ENCODE data around the gene LRRC14B.

Gene LRRC14B

GRCh38 chr5:197892-198489 is 6.7 kb downstream of the LRRC14B start:
- no peak overlapping the region for H3K9ac ChIP-seq (ENCODE audit: low read length in 5 of 5)
- no peaks in the 10 kb centered on the region for H3K9me3 ChIP-seq (ENCODE audit: control insufficient read depth in 5 of 5, low read length in 5 of 5)
- H3K4me3 ChIP-seq (ENCODE audit: low read depth in 1 of 5, low read length in 5 of 5): no peak overlapping the region
- H3K4me1 ChIP-seq (ENCODE audit: control insufficient read depth in 5 of 5, insufficient read depth in 5 of 5, low read length in 5 of 5): no peaks in the 10 kb centered on the region
- peaks cover 0 to 4% (median under 1%) of the 10 kb centered on the region in 5 donors for H3K27me3 ChIP-seq (ENCODE audit: control insufficient read depth in 5 of 5, insufficient read depth in 4 of 5, low read length in 5 of 5)
- peaks cover 0 to 5% (median 2%) of the 10 kb centered on the region in 5 donors for H3K36me3 ChIP-seq (ENCODE audit: control insufficient read depth in 5 of 5, insufficient read depth in 5 of 5, low read length in 5 of 5)
- no peak overlapping the region for H3K27ac ChIP-seq (ENCODE audit: low read depth, low read length)

- H3K4me1 ChIP-seq (ENCODE audit: control insufficient read depth in 5 of 5, insufficient read depth in 5 of 5, low read length in 5 of 5): no peaks in the 10 kb centered on the region
- no peak overlapping the region for H3K27ac ChIP-seq (ENCODE audit: low read depth, low read length)
Observed at GRCh38 chr5:198516-199196, 7.4 kb downstream of the LRRC14B start.

DNA sequence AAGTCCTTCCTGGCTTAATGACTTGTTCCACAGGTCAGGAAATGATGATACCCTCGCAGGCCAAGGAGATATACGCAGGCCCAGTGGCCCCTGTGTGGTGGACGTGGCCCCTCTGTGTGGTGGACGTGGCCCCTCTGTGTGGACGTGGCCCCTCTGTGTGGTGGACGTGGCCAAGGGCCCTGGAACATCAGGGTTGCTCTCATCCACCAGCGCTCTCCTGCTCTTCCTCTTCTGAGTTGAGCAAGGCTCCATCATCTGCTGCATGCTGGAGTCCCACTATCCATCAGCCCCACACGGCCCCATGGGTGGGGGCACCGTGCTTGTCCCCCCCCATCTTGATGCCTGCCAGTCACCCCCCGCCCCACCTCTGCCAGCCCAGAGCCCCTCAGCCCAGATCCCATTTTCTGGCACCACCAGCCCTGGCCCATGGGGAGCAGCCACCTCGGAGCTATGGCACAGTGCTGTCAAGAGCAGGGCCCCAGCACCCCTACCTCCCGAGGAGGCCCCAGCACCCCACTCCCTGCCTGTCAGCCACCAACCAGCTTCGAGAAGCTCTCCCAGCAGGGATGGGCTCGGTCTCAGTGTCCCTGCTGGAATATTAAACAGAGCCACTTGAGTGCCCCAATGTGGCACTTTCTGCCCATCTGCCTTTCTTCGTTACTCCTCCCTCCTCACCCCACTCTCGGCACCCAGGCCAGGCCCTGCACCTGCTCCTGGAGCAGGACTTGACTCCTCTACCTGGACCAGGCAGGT is 8.1 kb downstream of the LRRC14B start:
- Histone ChIP-seq H3K4me1 (ENCODE audit: control insufficient read depth in 5 of 5, insufficient read depth in 5 of 5, low read length in 5 of 5) (no peaks in the 10 kb centered on the region), H3K36me3 (ENCODE audit: control insufficient read depth in 5 of 5, insufficient read depth in 5 of 5, low read length in 5 of 5) (peaks cover 2 to 18% (median 15%) of the 10 kb centered on the region in 5 donors), H3K27me3 (ENCODE audit: control insufficient read depth in 5 of 5, insufficient read depth in 4 of 5, low read length in 5 of 5) (peaks cover 0 to 4% (median 0%) of the 10 kb centered on the region in 5 donors), H3K27ac (ENCODE audit: low read depth, low read length) (no peak overlapping the region), H3K9ac (ENCODE audit: low read length in 5 of 5) (no peak overlapping the region), H3K9me3 (ENCODE audit: control insufficient read depth in 5 of 5, low read length in 5 of 5) (no peaks in the 10 kb centered on the region), H3K4me3 (ENCODE audit: low read depth in 1 of 5, low read length in 5 of 5) (no peak overlapping the region)

More at GRCh38 chr5:198516-199196, 7.4 kb downstream of the LRRC14B start:
- Histone ChIP-seq H3K9ac (ENCODE audit: low read length in 5 of 5) (no peak overlapping the region), H3K9me3 (ENCODE audit: control insufficient read depth in 5 of 5, low read length in 5 of 5) (no peaks in the 10 kb centered on the region), H3K4me3 (ENCODE audit: low read depth in 1 of 5, low read length in 5 of 5) (no peak overlapping the region), H3K36me3 (ENCODE audit: control insufficient read depth in 5 of 5, insufficient read depth in 5 of 5, low read length in 5 of 5) (peaks cover 0 to 11% (median 9%) of the 10 kb centered on the region in 5 donors), H3K27me3 (ENCODE audit: control insufficient read depth in 5 of 5, insufficient read depth in 4 of 5, low read length in 5 of 5) (peaks cover 0 to 4% (median 0%) of the 10 kb centered on the region in 5 donors)

DNA sequence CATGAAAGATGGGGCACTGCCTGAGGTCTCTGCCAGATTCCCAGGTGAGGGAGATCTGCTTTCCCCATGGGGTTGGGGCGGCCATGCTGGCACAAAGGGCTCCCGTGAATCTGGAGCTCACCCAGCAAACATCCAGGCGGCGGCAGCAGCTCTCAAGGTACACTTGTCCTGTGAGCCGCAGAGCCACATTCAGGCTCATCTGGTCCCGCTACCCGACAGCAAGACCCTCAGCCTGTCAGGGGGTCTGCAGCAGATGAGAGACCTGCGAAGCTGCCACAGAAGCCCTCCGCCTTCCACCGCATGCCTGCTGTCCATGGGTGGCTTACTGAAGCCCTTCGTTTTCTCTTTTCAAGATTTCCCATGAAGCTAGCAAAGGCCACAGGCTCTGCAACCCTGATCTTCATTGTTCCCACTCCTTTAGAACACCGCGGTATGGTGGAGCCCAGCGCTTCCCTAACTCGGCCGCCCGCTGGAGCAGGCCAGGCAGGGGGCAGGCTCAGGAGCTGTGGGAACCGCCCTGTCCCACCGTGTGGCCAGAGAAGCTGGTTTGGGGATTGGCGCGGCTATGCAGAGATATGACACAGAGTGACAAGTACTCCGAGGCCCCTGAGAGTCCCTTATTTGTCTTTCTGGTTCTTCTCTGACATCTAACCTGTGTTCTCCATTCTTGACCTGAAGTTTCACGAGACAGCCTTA is 8.8 kb downstream of the LRRC14B start:
- Histone ChIP-seq H3K36me3 (ENCODE audit: control insufficient read depth in 5 of 5, insufficient read depth in 5 of 5, low read length in 5 of 5) (peaks cover 5 to 25% (median 23%) of the 10 kb centered on the region in 5 donors), H3K27ac (ENCODE audit: low read depth, low read length) (no peak overlapping the region), H3K9me3 (ENCODE audit: control insufficient read depth in 5 of 5, low read length in 5 of 5) (no peaks in the 10 kb centered on the region), H3K4me1 (ENCODE audit: control insufficient read depth in 5 of 5, insufficient read depth in 5 of 5, low read length in 5 of 5) (no peaks in the 10 kb centered on the region), H3K4me3 (ENCODE audit: low read depth in 1 of 5, low read length in 5 of 5) (no peak overlapping the region), H3K27me3 (ENCODE audit: control insufficient read depth in 5 of 5, insufficient read depth in 4 of 5, low read length in 5 of 5) (no peaks in the 10 kb centered on the region), H3K9ac (ENCODE audit: low read length in 5 of 5) (no peak overlapping the region)

DNA sequence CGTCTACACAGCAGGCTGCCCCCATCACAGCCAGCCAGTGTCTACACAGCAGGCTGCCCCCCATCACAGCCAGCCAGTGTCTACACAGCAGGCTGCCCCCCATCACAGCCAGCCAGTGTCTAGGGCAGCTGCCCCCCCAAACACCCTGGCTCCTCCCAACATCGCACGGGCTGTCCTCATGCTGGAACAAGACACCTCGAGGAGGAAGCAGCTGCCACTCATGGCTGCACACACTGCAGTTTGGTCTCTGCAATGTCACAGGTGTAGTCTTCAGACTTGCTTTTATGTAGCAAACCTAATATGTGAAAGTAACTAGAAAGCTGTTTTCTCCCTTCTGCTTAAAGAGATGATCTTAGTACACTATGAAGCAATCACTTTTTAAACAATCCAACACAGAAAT is 9.7 kb downstream of the LRRC14B start:
- Histone ChIP-seq H3K9ac (ENCODE audit: low read length in 5 of 5) (no peak overlapping the region), H3K4me1 (ENCODE audit: control insufficient read depth in 5 of 5, insufficient read depth in 5 of 5, low read length in 5 of 5) (peaks cover 0 to under 1% (median 0%) of the 10 kb centered on the region in 5 donors)

GRCh38 chr5:201672-202071 is 10.4 kb downstream of the LRRC14B start:
- peaks cover 0 to 7% (median 4%) of the 10 kb centered on the region in 5 donors for H3K4me1 ChIP-seq (ENCODE audit: control insufficient read depth in 5 of 5, insufficient read depth in 5 of 5, low read length in 5 of 5)
- no peaks in the 10 kb centered on the region for H3K27me3 ChIP-seq (ENCODE audit: control insufficient read depth in 5 of 5, insufficient read depth in 4 of 5, low read length in 5 of 5)

More for the DNA sequence above, 9.7 kb downstream of the LRRC14B start:
- Histone ChIP-seq H3K4me3 (ENCODE audit: low read depth in 1 of 5, low read length in 5 of 5) (no peak overlapping the region), H3K36me3 (ENCODE audit: control insufficient read depth in 5 of 5, insufficient read depth in 5 of 5, low read length in 5 of 5) (peaks cover 5 to 34% (median 29%) of the 10 kb centered on the region in 5 donors), H3K27ac (ENCODE audit: low read depth, low read length) (no peak overlapping the region), H3K27me3 (ENCODE audit: control insufficient read depth in 5 of 5, insufficient read depth in 4 of 5, low read length in 5 of 5) (no peaks in the 10 kb centered on the region), H3K9me3 (ENCODE audit: control insufficient read depth in 5 of 5, low read length in 5 of 5) (no peaks in the 10 kb centered on the region)

GRCh38 chr5:203246-203930 is 12.1 kb downstream of the LRRC14B start:
- H3K4me1 ChIP-seq (ENCODE audit: control insufficient read depth in 5 of 5, insufficient read depth in 5 of 5, low read length in 5 of 5): peaks cover 0 to 13% (median 7%) of the 10 kb centered on the region in 5 donors
- no peak overlapping the region for H3K27ac ChIP-seq (ENCODE audit: low read depth, low read length)
- no peaks in the 10 kb centered on the region for H3K9me3 ChIP-seq (ENCODE audit: control insufficient read depth in 5 of 5, low read length in 5 of 5)
- no peak overlapping the region for H3K4me3 ChIP-seq (ENCODE audit: low read depth in 1 of 5, low read length in 5 of 5)
- H3K27me3 ChIP-seq (ENCODE audit: control insufficient read depth in 5 of 5, insufficient read depth in 4 of 5, low read length in 5 of 5): no peaks in the 10 kb centered on the region
- peaks cover 5 to 40% (median 36%) of the 10 kb centered on the region in 5 donors for H3K36me3 ChIP-seq (ENCODE audit: control insufficient read depth in 5 of 5, insufficient read depth in 5 of 5, low read length in 5 of 5)
- H3K9ac ChIP-seq (ENCODE audit: low read length in 5 of 5): no peak overlapping the region

More at GRCh38 chr5:201672-202071, 10.4 kb downstream of the LRRC14B start:
- H3K9ac ChIP-seq (ENCODE audit: low read length in 5 of 5): no peak overlapping the region
- H3K27ac ChIP-seq (ENCODE audit: low read depth, low read length): no peak overlapping the region
- no peak overlapping the region for H3K4me3 ChIP-seq (ENCODE audit: low read depth in 1 of 5, low read length in 5 of 5)
- peaks cover 5 to 36% (median 29%) of the 10 kb centered on the region in 5 donors for H3K36me3 ChIP-seq (ENCODE audit: control insufficient read depth in 5 of 5, insufficient read depth in 5 of 5, low read length in 5 of 5)
- no peaks in the 10 kb centered on the region for H3K9me3 ChIP-seq (ENCODE audit: control insufficient read depth in 5 of 5, low read length in 5 of 5)

- no peak overlapping the region for H3K4me3 ChIP-seq (ENCODE audit: low read depth in 1 of 5, low read length in 5 of 5)
Observed at GRCh38 chr5:204001-204400, 12.7 kb downstream of the LRRC14B start.

GRCh38 chr5:204462-204861 is 13.2 kb downstream of the LRRC14B start:
- H3K9ac ChIP-seq (ENCODE audit: low read length in 5 of 5): no peak overlapping the region
- H3K4me1 ChIP-seq (ENCODE audit: control insufficient read depth in 5 of 5, insufficient read depth in 5 of 5, low read length in 5 of 5): peaks cover 0 to 13% (median 7%) of the 10 kb centered on the region in 5 donors
- H3K36me3 ChIP-seq (ENCODE audit: control insufficient read depth in 5 of 5, insufficient read depth in 5 of 5, low read length in 5 of 5): peaks cover 5 to 35% (median 33%) of the 10 kb centered on the region in 5 donors
- H3K27me3 ChIP-seq (ENCODE audit: control insufficient read depth in 5 of 5, insufficient read depth in 4 of 5, low read length in 5 of 5): no peaks in the 10 kb centered on the region
- H3K4me3 ChIP-seq (ENCODE audit: low read depth in 1 of 5, low read length in 5 of 5): no peak overlapping the region
- H3K9me3 ChIP-seq (ENCODE audit: control insufficient read depth in 5 of 5, low read length in 5 of 5): no peaks in the 10 kb centered on the region
- no peak overlapping the region for H3K27ac ChIP-seq (ENCODE audit: low read depth, low read length)

More at GRCh38 chr5:204001-204400, 12.7 kb downstream of the LRRC14B start:
- Histone ChIP-seq H3K36me3 (ENCODE audit: control insufficient read depth in 5 of 5, insufficient read depth in 5 of 5, low read length in 5 of 5) (peaks cover 5 to 35% (median 33%) of the 10 kb centered on the region in 5 donors), H3K4me1 (ENCODE audit: control insufficient read depth in 5 of 5, insufficient read depth in 5 of 5, low read length in 5 of 5) (peaks cover 0 to 13% (median 7%) of the 10 kb centered on the region in 5 donors), H3K27me3 (ENCODE audit: control insufficient read depth in 5 of 5, insufficient read depth in 4 of 5, low read length in 5 of 5) (no peaks in the 10 kb centered on the region), H3K9me3 (ENCODE audit: control insufficient read depth in 5 of 5, low read length in 5 of 5) (no peaks in the 10 kb centered on the region), H3K27ac (ENCODE audit: low read depth, low read length) (no peak overlapping the region), H3K9ac (ENCODE audit: low read length in 5 of 5) (no peak overlapping the region)
